RPMI7951 (cell line): ENCODE data around the gene ANP32A. TPM values are rescaled to one million over a fixed set of nuclear protein-coding genes. Genes with fewer than 3 reads are reported as not detected.
A peak's percentile ranks its signal among the peaks of the same experiment; 100 is the strongest.
"Not testable (repeated sequence)": the region's sequence is repeated elsewhere in the genome, so short reads cannot be mapped to it uniquely, and the experiment has no call there.

ENCODE experiments used
- DNase-seq: peaks from one replicate; pipeline ENCODE4 v3.0.0-alpha.2; 2012; ENCODE audit warnings: low read depth
- total RNA-seq: library from RNA; depleted of rRNA; stranded (reverse); fragments of >200 nt; shearing (Covaris generic); gene quantifications from 2 replicates; pipeline ENCODE4 v1.2.3, GENCODE V29; 2014; rRNA removed

ANP32A gene
- total RNA-seq: 95.6 and 119 TPM in 2 replicates

- peak; percentile 97 for DNase-seq
Measured at GRCh38 chr15:68820295-68821189, at the start of gene ANP32A. Gene ANP32A, minus strand, starts transcription at chr15:68820895. Its CDS starts 144 bp downstream, at chr15:68820751.

DNA sequence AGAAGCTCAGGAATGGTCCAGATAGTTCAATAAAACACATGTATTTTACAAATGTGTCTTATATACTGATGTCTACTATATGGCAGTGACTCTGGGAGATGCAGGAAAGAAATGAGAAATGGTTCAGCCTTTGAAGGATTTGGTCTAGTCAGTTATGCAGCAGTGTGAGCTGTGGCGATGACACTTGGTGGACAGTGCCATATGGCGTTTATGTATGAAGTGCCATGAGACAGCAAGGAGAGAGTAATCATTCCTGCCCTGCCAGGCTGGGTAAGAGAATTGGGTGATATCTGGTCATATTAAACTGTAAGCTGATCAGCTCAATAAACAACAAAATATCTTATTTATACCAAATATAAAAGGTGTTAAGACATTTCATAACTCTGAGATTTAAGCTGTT lies 47.6 kb upstream of the ANP32A start:
- DNase-seq: no peak

DNA sequence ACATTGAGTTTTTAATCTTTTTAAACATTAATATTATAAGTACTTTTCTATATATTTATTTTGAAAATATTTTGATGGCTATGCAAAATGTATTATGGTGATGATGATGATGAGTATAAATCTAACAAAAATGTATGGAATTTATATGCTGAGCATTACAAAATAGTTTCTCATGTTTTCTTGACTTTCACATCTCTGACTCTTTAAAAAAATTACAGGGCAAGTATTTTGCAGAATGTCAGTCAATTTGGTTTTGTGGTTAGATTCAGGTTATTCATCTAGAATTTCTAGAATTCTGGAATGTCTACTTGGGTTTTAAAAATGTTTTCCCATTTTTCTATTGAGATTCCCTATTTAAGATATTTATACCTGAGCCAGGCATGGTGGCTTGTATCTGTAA lies 41.7 kb upstream of the ANP32A start:
- no peak for DNase-seq

- not testable (repeated sequence) for DNase-seq
Measured at GRCh38 chr15:68858666-68859065, 38.0 kb upstream of the ANP32A start.

DNA sequence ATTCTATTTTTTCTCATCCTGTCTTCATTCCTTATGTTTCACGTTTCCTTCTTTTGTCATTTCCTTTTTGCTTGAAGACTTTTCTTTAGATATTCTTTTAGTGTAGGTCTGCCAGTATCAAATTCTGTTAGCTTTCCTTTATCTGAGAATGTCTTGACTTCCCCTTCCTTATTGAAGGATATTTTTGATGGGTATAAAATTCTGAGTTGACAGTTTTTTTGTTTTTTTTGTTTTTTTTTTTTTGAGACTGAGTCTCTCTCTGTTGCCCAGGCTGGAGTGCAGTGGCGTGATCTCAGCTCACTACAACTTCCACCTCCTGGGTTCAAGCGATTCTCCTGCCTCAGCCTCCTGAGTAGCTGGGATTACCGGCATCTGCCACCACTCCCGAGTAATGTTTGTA lies 36.7 kb upstream of the ANP32A start:
- not testable (repeated sequence) for DNase-seq

- DNase-seq: no peak
Measured at GRCh38 chr15:68852461-68852860, 31.8 kb upstream of the ANP32A start.

DNA sequence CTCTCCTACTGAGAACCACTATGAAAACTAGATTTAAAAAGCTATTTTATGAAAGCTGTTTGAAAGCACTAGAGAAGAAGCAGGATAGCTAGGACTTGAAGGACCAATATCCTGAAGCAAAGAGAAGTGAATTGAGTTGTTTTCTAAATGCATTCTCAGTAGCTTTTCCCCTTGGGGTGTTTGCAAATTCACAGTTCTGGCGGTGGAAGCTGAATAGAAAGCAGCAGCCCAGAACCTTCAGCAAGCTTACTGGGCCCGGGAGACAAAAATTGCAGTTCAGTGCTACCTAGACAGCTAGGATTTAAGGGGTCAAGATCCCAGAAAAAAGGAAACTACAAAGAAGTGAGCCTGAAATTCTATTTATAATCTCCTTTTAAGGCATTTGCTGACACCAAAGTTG lies 31.3 kb upstream of the ANP32A start:
- no peak for DNase-seq

- DNase-seq: no peak
Measured at GRCh38 chr15:68849497-68849896, 28.8 kb upstream of the ANP32A start.

DNA sequence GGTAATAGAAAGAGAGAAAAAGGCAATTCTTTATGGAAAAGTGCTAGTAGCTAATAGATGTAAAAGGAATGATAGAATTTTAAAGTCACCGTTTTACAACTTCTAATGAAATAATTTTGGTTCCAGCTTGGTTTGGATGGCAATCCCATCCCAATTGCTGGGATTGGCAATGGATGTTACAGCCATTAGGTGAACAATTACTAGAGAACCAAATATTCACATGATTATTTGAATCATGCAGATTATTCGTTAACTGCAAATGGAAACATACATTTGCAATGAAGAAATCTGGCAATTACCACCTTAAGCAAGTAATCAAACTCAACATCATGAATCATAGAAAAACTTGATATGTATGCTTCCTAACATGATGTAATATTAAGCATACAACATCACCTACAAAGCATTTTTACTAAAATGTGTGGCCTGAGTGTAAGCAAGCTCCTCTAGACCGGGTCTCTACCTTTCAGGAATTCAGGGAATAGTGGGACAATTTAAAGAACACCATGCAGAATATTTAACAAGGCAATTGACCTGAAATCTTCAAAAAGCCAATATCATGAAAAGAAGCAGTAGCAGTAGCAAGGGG lies 26.2 kb upstream of the ANP32A start:
- DNase-seq: no peak

DNA sequence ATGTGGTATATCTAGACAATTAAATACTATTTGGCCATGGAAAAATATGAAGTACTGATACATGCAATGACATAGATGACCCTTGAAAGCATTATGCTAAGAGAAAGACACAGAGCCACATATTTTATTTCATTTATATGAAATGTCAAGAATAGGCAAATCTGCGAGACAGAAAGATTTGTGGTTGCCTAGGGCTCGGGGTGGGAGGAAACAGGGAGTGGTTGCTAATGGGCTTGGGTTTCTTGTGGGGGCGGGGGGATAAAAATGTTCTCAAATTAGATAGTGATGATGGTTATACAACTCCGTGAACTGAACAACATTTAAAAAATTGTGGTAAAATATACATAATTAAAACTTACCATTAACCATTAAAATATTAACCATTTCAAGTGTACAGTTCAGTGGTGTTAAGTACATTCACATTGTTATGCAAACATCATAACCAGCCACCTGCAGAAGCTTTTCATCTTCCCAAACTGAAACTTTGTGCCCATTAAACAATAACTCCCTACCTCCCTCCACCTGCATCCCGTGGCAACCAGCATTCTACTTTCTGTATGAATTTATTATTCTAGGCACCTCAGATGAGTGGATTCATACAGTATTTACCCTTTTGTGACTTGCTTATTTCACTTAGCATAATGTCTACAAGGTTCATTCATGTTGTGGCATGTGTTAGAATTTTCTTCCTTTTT lies 24.3 kb upstream of the ANP32A start:
- DNase-seq: no peak

DNA sequence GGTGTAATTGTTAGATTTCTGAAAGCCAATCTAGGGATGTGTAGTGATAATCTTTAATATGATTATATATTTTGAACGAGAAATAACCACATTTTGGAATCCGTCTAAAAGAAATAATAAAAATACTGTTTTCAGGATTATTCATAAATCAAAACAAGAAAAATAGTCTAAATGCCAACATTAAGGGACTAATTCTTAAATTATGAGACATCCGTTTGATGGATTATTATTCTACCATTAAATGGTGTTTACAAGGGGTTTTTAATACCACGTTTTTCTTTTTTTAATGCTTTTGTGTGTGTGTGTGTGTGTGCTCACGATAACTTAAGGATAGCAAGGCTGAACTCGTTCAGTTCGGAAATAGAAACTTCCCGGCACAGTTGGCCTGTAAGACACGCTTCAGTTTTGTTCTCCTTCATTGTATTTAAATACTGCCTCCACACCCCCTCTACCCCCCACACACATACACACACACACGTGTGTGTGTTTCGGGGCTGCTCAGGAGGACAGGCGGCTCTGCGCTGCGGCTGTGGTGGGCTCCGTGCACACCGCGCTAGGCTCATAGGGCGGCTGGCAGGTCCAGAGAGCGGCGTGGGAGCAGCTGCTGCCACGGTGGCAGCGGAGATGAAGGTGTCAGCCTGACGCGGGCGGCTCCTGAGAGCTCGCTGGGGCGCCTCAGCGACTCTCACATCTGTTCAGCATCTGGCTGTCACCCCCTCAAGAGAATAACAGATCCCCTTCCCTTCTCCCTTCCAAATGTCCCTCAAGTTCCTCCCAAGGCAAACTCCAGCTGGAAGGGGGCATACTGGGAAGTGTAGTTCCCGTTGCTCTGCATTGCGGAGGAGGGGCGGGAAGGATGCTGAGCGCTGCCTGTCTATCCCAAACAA lies 23.0 kb upstream of the ANP32A start:
- peak; percentile 21 for DNase-seq

DNA sequence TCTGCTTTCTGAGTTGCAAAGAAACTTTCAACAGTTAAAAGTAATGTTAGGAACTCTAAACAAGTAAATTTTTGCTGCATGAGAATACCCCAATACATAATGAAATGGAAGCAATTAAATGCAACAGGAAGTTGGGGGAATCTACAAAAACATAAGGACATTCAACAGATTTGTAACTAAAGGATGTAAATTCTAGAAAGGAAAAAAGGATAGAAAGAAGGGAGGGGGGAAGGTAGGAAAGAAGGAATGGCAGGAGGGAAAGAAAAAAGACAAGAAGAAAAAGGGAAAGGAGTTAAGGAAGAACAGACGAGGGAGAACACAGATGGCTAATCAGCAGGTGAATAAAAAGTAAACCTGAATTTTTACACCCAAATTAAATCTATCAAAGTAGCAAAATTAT lies 22.3 kb upstream of the ANP32A start:
- no peak for DNase-seq

GRCh38 chr15:68834346-68834745 lies 13.7 kb upstream of the ANP32A start:
- DNase-seq: no peak

DNA sequence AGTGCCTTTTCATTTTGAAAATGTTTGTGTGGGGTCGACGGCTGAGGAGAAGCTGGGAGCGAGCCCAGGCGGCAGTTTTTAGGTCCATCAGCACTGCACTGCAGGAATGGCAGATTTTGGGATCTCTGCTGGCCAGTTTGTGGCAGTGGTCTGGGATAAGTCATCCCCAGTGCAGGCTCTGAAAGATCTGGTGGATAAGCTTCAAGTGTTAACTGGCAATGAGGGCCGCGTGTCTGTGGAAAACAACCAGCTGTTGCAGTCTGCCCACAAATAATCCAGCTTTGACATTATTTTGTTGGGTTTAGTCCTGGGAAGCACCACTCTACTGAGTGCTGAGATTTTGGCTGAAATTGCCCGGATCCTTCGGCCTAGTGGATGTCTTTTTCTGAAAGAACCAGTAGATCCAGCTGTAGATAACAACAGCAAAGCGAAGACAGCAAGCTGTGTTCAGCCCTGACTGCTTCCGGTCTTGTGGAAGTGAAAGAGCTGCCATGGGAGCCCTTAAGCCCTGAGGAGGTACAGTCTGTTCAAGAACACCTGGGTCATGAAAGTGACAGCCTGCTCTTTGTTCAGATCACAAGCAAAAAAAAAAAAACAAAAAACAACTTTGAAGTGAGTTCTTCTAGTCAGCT lies 13.1 kb upstream of the ANP32A start:
- DNase-seq: no peak

DNA sequence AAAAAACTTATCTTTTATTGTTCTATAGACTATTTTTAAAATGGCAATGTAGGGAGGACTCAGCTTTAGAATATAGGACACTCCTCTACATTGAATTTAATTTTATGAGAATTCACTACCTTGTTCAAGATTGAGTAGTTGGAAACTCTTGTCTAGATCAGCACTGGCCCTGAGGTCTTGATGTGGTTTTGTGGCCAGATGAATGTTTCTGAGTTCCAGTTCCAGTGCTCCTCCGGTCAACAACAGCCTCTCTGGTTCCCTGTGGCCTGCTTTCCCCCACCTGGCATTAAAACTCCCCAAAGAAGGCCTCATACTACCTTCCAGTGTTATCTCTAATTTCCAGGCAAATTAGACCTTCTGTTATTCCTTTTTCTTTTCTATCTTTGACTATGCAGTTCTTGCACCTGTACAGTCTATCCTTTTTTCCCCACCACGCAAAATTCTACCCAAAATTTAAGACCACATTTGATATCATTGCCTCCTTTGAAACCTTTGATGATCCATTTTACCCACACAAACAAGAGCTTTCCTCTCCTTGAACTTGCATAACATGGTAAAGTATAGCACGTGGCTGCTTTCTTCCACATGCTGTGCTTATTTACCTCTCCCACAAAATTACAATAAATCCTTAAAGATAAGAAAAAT lies 9.6 kb upstream of the ANP32A start:
- no peak for DNase-seq

DNA sequence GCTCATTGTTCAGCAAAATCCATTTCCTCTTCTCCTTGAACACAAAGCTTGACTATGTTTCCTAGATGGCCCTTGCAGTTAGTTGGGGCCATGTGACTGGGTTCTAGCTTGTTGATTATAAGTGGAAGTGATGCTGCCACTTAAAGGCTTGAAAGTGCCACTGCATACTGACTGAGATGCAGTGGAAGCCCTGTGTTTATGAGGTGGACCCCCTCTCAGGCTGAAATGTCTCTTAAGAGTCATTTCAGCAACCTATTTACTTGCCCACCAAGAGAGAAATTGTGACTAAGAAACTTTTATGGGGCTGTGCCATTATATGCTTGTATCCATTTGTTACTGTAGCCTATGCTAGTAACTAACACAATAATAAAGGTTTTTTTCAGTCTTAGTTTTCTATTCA lies 8.4 kb upstream of the ANP32A start:
- DNase-seq: peak; percentile 34

DNA sequence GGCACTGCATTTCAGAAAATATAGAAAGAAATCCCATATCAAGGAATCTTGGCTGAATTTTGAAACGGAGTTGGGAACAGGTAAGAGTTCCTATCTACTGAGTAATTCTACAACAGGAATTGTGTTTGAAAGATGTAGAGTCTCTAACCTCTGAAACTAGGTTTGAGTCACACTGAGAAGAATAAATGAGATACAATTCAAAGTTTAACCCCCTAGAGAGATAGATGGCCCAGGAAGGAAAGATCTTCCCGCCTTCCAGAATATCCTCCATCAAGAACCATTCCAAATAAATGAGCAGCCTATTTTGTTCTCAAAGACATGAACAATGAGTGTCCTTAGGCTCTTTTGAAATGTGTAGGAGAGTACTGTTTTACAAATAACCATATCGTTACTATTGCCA lies 2.9 kb upstream of the ANP32A start:
- no peak for DNase-seq

GRCh38 chr15:68822818-68823217 lies 2.1 kb upstream of the ANP32A start:
- no peak for DNase-seq

DNA sequence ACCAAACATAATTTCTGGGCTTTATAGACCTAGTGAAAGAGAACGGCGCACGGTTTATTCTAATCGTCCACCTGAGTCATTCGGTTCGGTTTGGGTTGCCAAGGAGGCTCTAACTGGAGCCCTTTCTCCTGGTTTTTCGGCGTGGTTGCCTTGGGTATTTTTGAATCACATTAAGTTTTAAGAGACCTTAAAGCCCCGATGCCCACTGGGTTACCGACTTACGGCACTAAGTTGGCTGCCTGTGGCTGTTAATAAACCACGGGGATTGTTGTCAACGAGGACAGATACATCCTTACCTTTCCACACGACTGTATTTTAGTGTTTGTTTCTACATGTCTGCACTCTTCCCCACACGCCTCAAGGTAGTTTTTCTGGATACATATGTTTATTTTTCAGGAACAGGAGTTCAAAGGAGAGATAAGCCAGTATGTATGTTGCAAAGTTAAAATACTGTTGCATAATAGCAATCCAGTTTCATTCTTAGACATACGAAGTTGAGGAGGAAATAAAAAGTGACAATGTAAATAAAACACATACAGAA lies 1.2 kb upstream of the ANP32A start:
- DNase-seq: no peak

DNA sequence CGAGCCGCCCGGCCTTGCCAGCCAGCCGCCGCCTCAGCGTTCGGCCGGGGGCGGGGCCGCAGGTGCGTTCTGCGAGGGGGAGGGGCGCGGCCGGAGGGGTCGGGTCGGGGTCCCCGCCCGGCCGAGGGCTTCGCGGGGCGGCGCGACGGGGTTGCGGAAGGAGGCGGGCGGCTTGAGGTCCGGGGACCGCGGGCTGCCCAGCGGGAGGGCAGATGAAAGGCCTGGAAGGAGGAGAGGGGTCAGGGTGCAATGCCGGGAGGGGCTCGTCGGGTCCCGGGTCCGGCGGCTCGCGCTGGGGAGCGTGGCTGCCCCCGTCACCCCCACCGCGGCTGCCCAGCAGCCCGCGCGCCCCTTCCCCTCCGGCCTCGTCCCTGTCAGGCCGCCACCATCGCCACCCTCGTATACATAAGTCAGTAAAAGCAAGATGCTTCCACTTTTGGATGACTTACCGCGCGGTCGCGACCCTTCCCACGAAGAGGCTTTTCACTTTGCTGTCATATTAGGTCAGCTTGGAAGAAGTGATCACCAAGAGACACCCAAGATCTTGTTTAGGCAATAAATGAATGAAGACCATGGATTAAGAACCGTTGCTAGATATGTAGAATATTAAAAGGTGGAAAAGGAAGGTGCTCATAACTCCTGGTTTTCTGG lies 620 bp upstream of the ANP32A start:
- no peak for DNase-seq
